GM12872 (cell line): ENCODE results near the gene PRKX.

Experiments used
- CTCF ChIP-seq: IDR thresholded peaks from 3 replicates; pipeline ENCODE4 v1.5.1; 2011; ENCODE audit warnings: low read depth, mild to moderate bottlenecking, low read length, moderate library complexity; ENCODE audit not compliant: insufficient read depth

The PRKX gene

DNA sequence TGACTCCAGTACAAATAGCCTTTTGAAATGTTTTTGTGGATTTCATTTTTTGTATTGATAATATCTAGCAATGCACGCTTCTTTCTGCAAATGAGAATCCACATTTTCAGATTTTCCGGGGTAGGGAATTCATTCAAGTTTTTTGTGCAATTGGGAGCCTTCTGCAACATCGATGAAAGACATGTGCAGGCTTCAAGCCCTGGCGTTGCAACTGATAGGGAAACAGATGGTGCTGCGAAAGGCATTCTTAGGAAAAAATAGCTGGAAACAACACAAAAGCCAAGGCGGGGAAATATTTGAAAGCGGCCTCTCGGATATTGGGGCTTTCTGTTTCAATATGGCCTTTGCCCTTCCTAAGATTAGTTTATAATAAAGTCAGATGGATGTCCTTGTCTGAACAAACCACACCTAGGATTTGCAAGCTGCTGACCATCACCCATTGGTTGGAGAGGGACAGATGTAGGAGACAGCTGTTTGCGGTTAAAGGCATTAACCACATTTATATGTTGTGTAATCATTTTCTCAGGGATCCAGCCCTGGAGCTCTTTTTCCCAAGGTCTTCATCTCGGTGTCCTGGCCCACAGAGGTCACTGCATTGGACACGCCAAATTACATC is 136.5 kb downstream of the PRKX start:
- TF ChIP-seq CTCF = no peak

DNA sequence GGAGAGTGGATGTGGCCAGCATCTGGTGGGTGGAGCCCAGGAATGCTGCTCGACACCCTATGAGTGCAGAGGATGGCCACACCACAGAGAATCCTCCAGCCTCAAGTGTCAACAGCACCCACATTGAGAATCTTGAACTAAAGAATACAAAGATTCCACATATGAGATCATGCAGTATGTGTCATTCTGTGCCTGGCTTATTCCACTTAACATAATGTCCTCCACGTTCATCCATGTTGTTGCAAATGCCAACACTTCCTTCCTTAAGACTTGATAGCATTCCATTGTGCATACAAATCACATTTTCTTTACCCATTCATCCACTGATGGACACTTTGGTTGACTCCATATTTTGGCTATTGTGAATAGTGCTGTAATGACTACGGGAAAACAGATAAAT is 145.8 kb downstream of the PRKX start:
- TF ChIP-seq CTCF = no peak

DNA sequence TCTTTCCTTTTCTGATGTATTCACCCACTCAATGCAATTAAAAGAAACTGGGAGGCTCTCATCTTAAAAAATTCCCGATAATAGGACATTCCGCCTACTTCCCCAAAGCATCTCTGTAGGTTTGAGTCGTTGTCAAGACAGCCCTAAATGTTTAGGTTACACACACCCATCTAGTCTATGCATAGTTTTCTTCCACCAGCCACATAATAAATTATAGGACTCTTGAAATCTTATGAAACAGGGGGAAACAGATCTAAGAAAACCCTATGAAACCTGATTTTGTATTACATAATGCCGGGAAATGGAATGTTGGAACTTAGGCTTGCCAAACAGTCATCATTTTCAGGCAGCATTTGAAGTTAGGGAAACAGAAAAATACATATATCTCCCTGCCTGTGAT is 150.0 kb downstream of the PRKX start:
- TF ChIP-seq CTCF = no peak
